ENCODE results near the gene KHDC3L. TPM values are rescaled to one million over a fixed set of nuclear protein-coding genes. Genes with fewer than 3 reads are reported as not detected.

Gene KHDC3L
- not detected for total RNA-seq

GRCh38 chr6:73362358-73362757, at the start of gene KHDC3L:
TSS of gene KHDC3L (plus strand) at chr6:73362658. CDS start at chr6:73362730, 72 bp downstream.
- DNase-seq (ENCODE audit: low spot score), result no peak

- DNase-seq (ENCODE audit: low spot score), result no peak
Observed at GRCh38 chr6:73314577-73315492, 47.6 kb upstream of the KHDC3L start.

GRCh38 chr6:73323323-73323722, 39.1 kb upstream of the KHDC3L start:
- DNase-seq (ENCODE audit: low spot score), result no peak

GRCh38 chr6:73325656-73326055, 36.8 kb upstream of the KHDC3L start:
- no peak for DNase-seq (ENCODE audit: low spot score)

- no peak for DNase-seq (ENCODE audit: low spot score)
Observed at GRCh38 chr6:73328790-73329189, 33.7 kb upstream of the KHDC3L start.

GRCh38 chr6:73329201-73329600, 33.3 kb upstream of the KHDC3L start:
- no peak for DNase-seq (ENCODE audit: low spot score)

GRCh38 chr6:73339340-73339739, 23.1 kb upstream of the KHDC3L start:
- DNase-seq (ENCODE audit: low spot score), result no peak

GRCh38 chr6:73340048-73340447, 22.4 kb upstream of the KHDC3L start:
- DNase-seq (ENCODE audit: low spot score), result no peak

GRCh38 chr6:73341335-73341734, 21.1 kb upstream of the KHDC3L start:
- no peak for DNase-seq (ENCODE audit: low spot score)

- no peak for DNase-seq (ENCODE audit: low spot score)
Observed at GRCh38 chr6:73342174-73342573, 20.3 kb upstream of the KHDC3L start.

GRCh38 chr6:73343164-73343563, 19.3 kb upstream of the KHDC3L start:
- no peak for DNase-seq (ENCODE audit: low spot score)

GRCh38 chr6:73348550-73349204, 13.8 kb upstream of the KHDC3L start:
- DNase-seq (ENCODE audit: low spot score), result no peak

GRCh38 chr6:73349311-73349710, 13.1 kb upstream of the KHDC3L start:
- DNase-seq (ENCODE audit: low spot score), result no peak

- no peak for DNase-seq (ENCODE audit: low spot score)
Observed at GRCh38 chr6:73353636-73354593, 8.5 kb upstream of the KHDC3L start, which contains the start of gene DPPA5. TSS of gene DPPA5 (minus strand) at chr6:73354276. CDS start at chr6:73354225, 51 bp downstream.

- DNase-seq (ENCODE audit: low spot score), result no peak
Observed at GRCh38 chr6:73362869-73363536, 545 bp downstream of the KHDC3L start.

GRCh38 chr6:73363537-73363875, 1.0 kb downstream of the KHDC3L start:
- no peak for DNase-seq (ENCODE audit: low spot score)

- no peak for DNase-seq (ENCODE audit: low spot score)
Observed at GRCh38 chr6:73364121-73364520, 1.7 kb downstream of the KHDC3L start.

- no peak for DNase-seq (ENCODE audit: low spot score)
Observed at GRCh38 chr6:73364549-73364948, 2.1 kb downstream of the KHDC3L start.

- no peak for DNase-seq (ENCODE audit: low spot score)
Observed at GRCh38 chr6:73367761-73368355, 5.4 kb downstream of the KHDC3L start.

- DNase-seq (ENCODE audit: low spot score), result no peak
Observed at GRCh38 chr6:73368675-73369074, 6.2 kb downstream of the KHDC3L start.

- DNase-seq (ENCODE audit: low spot score), result no peak
Observed at GRCh38 chr6:73369157-73369556, 6.7 kb downstream of the KHDC3L start.
